ENCODE measurements around the gene FKBP2.
A peak's percentile ranks its signal among the peaks of the same experiment; 100 is the strongest.

The FKBP2 gene

DNA sequence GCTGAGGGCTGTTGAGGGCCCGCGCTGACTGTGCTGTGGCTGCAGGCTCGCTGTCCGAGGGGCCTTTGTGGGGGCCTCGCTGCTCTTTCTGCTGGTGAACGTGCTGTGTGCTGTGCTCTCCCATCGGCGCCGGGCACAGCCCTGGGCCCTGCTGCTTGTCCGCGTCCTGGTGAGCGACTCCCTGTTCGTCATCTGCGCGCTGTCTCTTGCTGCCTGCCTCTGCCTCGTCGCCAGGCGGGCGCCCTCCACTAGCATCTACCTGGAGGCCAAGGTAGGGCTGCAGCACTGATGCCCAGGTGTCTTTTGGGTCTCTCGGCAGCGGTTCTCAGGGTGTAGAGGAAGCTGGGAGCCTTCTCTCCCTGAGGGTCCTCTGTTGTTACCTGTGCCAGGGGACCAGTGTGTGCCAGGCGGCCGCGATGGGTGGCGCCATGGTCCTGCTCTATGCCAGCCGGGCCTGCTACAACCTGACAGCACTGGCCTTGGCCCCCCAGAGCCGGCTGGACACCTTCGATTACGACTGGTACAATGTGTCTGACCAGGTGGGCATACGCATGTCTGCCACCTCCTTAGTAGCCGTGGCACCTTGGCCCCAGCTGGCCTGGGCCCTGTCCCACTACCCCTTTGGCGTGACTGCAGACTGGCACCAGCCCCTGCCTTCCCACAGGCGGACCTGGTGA, 46.9 kb downstream of the FKBP2 start:
- in situ Hi-C loops (cut with HindIII; ENCODE audit: low pct_ligation_motif_present, low sequenced_read_pairs), result no loop called here
- H3K4me3 ChIP-seq (ENCODE audit: low read depth, low read length), result no peak overlapping the region
- DNase-seq, result no peak
- H3K36me3 ChIP-seq (replicated peaks), result no peaks in the 10 kb centered on the region
- TF ChIP-seq, protein P1, sequence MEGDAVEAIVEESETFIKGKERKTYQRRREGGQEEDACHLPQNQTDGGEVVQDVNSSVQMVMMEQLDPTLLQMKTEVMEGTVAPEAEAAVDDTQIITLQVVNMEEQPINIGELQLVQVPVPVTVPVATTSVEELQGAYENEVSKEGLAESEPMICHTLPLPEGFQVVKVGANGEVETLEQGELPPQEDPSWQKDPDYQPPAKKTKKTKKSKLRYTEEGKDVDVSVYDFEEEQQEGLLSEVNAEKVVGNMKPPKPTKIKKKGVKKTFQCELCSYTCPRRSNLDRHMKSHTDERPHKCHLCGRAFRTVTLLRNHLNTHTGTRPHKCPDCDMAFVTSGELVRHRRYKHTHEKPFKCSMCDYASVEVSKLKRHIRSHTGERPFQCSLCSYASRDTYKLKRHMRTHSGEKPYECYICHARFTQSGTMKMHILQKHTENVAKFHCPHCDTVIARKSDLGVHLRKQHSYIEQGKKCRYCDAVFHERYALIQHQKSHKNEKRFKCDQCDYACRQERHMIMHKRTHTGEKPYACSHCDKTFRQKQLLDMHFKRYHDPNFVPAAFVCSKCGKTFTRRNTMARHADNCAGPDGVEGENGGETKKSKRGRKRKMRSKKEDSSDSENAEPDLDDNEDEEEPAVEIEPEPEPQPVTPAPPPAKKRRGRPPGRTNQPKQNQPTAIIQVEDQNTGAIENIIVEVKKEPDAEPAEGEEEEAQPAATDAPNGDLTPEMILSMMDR (IDR thresholded peaks at IDR 0.05; ENCODE audit: low read depth, low read length, missing control alignments), result no peak
- H3K27me3 ChIP-seq (replicated peaks), result peaks cover 22% of the 10 kb centered on the region
- H3K27ac ChIP-seq, result no peak overlapping the region

GRCh38 chr11:64288353-64288750, 47.5 kb downstream of the FKBP2 start:
- no peak overlapping the region for H3K4me3 ChIP-seq (ENCODE audit: low read depth, low read length)
- TF ChIP-seq, protein P1 (IDR thresholded peaks at IDR 0.05; ENCODE audit: low read depth, low read length, missing control alignments), result no peak
- no peaks in the 10 kb centered on the region for H3K36me3 ChIP-seq (replicated peaks)
- H3K27ac ChIP-seq, result no peak overlapping the region
- no peak for DNase-seq
- in situ Hi-C loops (cut with HindIII; ENCODE audit: low pct_ligation_motif_present, low sequenced_read_pairs), result no loop called here
- peaks cover 26% of the 10 kb centered on the region for H3K27me3 ChIP-seq (replicated peaks)

GRCh38 chr11:64289002-64289564, 48.2 kb downstream of the FKBP2 start:
- H3K36me3 ChIP-seq (replicated peaks), result no peaks in the 10 kb centered on the region
- in situ Hi-C loops (cut with HindIII; ENCODE audit: low pct_ligation_motif_present, low sequenced_read_pairs), result no loop called here
- TF ChIP-seq, protein P1 (IDR thresholded peaks at IDR 0.05; ENCODE audit: low read depth, low read length, missing control alignments), result no peak
- no peak overlapping the region for H3K27ac ChIP-seq
- H3K4me3 ChIP-seq (ENCODE audit: low read depth, low read length), result no peak overlapping the region
- H3K27me3 ChIP-seq (replicated peaks), result peaks cover 33% of the 10 kb centered on the region
- DNase-seq, result no peak

DNA sequence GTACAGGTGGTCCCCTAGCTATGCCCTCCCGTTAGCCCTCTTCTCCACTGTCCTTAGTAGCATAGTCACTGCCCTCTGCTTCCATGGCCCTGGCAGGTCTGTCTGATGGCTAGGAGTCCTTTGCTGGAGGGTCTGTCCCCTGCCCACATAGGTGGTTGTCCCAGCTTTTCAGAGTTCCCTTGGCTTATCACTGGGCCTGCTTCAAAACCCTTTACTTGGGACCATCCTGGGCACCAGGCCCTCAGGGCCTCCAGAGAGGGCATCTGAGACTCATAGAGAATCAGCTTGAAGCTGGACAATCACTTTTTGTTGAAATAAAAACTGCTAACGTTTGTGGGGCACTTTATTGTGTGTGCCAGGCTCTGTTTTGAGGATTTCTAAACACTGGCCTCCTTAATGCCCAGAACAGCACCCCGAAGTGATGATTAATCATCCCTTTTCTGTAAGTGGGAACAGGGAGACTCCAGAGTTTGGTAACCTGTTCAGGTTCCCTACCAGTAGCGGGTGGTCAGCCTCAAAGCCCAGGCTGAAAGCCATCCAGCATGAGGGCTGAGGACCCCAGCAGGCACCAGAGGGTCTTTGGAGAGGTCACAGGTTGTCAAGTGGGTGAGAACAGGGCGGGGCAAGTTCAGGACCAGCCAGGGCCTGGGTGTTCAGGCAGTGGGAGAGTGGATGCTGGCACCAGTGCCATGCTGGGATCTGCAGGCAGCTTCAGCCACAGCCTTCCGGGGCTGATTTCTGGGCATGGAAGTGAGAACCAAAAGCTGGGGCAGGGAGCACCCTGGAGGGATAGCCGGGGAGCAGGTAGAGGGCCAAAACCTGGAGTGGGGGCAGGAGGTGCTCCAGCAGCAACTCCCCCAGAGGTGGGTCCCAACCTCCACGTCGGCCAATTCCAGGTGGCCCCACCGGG, 49.7 kb downstream of the FKBP2 start:
- H3K27ac ChIP-seq, result no peak overlapping the region
- TF ChIP-seq, protein P1 (IDR thresholded peaks at IDR 0.05; ENCODE audit: low read depth, low read length, missing control alignments), result no peak
- in situ Hi-C loops (cut with HindIII; ENCODE audit: low pct_ligation_motif_present, low sequenced_read_pairs), result no loop called here
- no peaks in the 10 kb centered on the region for H3K36me3 ChIP-seq (replicated peaks)
- no peak for DNase-seq
- H3K27me3 ChIP-seq (replicated peaks), result peaks cover 40% of the 10 kb centered on the region
- no peak overlapping the region for H3K4me3 ChIP-seq (ENCODE audit: low read depth, low read length)

DNA sequence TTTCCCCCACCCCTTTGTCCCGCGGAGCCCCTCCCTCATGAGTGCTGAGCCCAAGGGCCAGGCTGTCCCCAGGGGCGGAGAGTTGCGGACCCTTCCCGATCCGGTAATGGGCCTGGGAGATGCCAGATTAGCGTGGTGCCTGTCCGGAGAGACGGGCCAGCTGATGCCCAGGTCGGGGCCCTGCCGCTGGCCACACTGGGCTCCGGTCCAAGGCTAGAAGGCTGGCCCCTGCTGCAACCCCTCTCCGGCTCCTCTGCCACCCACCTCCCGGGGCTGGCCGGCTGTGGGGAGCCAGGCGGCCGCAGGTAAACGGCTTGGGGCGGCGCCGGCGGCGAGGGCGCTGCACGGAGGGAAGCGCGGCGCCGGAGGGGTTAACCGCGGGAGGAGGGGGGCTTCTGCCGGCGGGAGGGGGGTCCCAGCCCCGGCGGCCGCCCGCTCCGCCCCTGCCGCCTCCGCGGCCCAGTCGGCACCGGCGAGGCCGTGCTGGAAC, 50.4 kb downstream of the FKBP2 start, which contains the start of gene KCNK4:
Gene KCNK4, plus strand, starts transcription at position 41 of the 490 bp plus-strand sequence. CDS start 1,717 bp downstream, outside the sequence.
- peaks cover 46% of the 10 kb centered on the region for H3K27me3 ChIP-seq (replicated peaks)
- in situ Hi-C loops (cut with HindIII; ENCODE audit: low pct_ligation_motif_present, low sequenced_read_pairs), result no loop called here
- TF ChIP-seq, protein P1 (IDR thresholded peaks at IDR 0.05; ENCODE audit: low read depth, low read length, missing control alignments), result no peak
- H3K36me3 ChIP-seq (replicated peaks), result no peaks in the 10 kb centered on the region
- no peak for DNase-seq
- H3K4me3 ChIP-seq (ENCODE audit: low read depth, low read length), result peak within 1 kb of the TSS; percentile 15
- no peak within 1 kb of the TSS for H3K27ac ChIP-seq
